SK-N-MC (cell line): ENCODE results near the gene PRPF19.

ENCODE experiments used
- EZH2 ChIP-seq: fragments of 200-600 bp; sonication (generic); IDR thresholded peaks from one replicate; pipeline ENCODE4 v1.6.1; 2017; ENCODE audit warnings: antibody characterized with exemption
- POLR2AphosphoS5 ChIP-seq: IDR thresholded peaks from 2 replicates; pipeline ENCODE4 v1.6.1; 2012; ENCODE audit warnings: mild to moderate bottlenecking, low read depth, low read length, borderline replicate concordance

GRCh38 chr11:60880643-60881282 lies 25.6 kb downstream of the PRPF19 start:
- TF ChIP-seq POLR2AphosphoS5 (no peak), EZH2 (no peak)
